K562 (cell line): ENCODE measurements around the gene GNG3. TPM values are rescaled to one million over a fixed set of nuclear protein-coding genes. Genes with fewer than 3 reads are reported as not detected.

ENCODE experiments used
- E2F5 ChIP-seq: sonication (generic); formaldehyde crosslinking; IDR thresholded peaks from 2 replicates; pipeline ENCODE4 v1.8.0; 2022; ENCODE audit warnings: mild to moderate bottlenecking, missing genetic modification reagents
- JUND ChIP-seq, 2 experiments: IDR thresholded peaks; 2 replicates in 1 of 2; 3 replicates in 1 of 2; pipeline ENCODE4 v1.6.1; 2011; ENCODE audit warnings: borderline replicate concordance in 2 of 2, low read depth in 2 of 2, low read length in 2 of 2, improper control_type of control experiment in 1 of 2, missing biosample characterization in 1 of 2, missing genetic modification characterization in 1 of 2, missing genetic modification reagents in 1 of 2
- TCF7L2 ChIP-seq: fragments of 150-350 bp; IDR thresholded peaks from 2 replicates; pipeline ENCODE4 v1.6.1; 2016; ENCODE audit warnings: low read depth, mild to moderate bottlenecking, low read length, moderate library complexity
- ZFP1 ChIP-seq: fragments of 450-650 bp; formaldehyde crosslinking; IDR thresholded peaks from 2 replicates; pipeline ENCODE4 v1.4.0; 2020; ENCODE audit warnings: mild to moderate bottlenecking, mixed read lengths
- ZNF184 ChIP-seq: sonication (generic); formaldehyde crosslinking; IDR thresholded peaks from 2 replicates; pipeline ENCODE4 v1.5.0; 2020; ENCODE audit warnings: missing genetic modification reagents
- ZNF318 ChIP-seq, 2 experiments: fragments of 450-650 bp; IDR thresholded peaks; 2 replicates each; pipeline ENCODE4 v1.6.1; 2016; ENCODE audit warnings: mild to moderate bottlenecking in 2 of 2, borderline replicate concordance in 1 of 2, low read depth in 1 of 2, moderate library complexity in 1 of 2
- ZNF77 ChIP-seq: fragments of 250-450 bp; sonication (Bioruptor Pico); IDR thresholded peaks from 2 replicates; pipeline ENCODE4 v1.5.0; 2020
- polyA plus RNA-seq, 8 experiments: library from polyadenylated mRNA; depleted of rRNA in 4 of 8; stranded (reverse) in 5 of 8; unstranded in 3 of 8; fragments of >200 nt; fragmentation: Nextera tagmentation in 2 of 8; fragmentation: Illumina TruSeq in 1 of 8; extraction: Ambion mirVana in 2 of 8; extraction: Trizol in 1 of 8; gene quantifications; 2 replicates each; pipeline versions ENCODE4 v1.2.1 to v1.2.3, GENCODE V29; 2011 to 2014; ENCODE audit warnings: inconsistent platforms in 1 of 8, missing spikeins in 1 of 8
- total RNA-seq, 7 experiments: library from RNA; depleted of rRNA in 6 of 7; stranded (reverse); fragments of >200 nt in 6 of 7; fragmentation: Illumina TruSeq in 2 of 7; extraction: Trizol in 2 of 7; gene quantifications; 2 replicates each; pipeline versions ENCODE4 v1.2.1 to v1.2.3, GENCODE V29; 2011 to 2021; ENCODE audit warnings: low replicate concordance in 1 of 7

The GNG3 gene
- total and polyA plus RNA-seq, 9 of the 15 experiments (the other 6 are each of a cell fraction or from before 2014, with no cell fraction given): 0.07 TPM; not detected in 8

- TF ChIP-seq ZNF318 (IDR thresholded peaks at IDR 0.05; ENCODE audit: borderline replicate concordance in 1 of 2, low read depth in 1 of 2) (no peak), ZNF184 (no peak), TCF7L2 (peak; percentile 84), E2F5 (no peak), ZFP1 (CRISPR knock-in tag) (no peak), ZNF77 (no peak), JUND (IDR thresholded peaks at IDR 0.05; ENCODE audit: borderline replicate concordance, low read depth, low read length) (peak; percentile 88), JUND (tag; IDR thresholded peaks at IDR 0.05; ENCODE audit: borderline replicate concordance, low read depth, low read length) (no peak)
Measured at GRCh38 chr11:62707277-62707861, at the start of gene GNG3, which contains the start of gene BSCL2 (continued).
